Measurements from ENCODE around the gene HNRNPU.

HNRNPU gene

DNA sequence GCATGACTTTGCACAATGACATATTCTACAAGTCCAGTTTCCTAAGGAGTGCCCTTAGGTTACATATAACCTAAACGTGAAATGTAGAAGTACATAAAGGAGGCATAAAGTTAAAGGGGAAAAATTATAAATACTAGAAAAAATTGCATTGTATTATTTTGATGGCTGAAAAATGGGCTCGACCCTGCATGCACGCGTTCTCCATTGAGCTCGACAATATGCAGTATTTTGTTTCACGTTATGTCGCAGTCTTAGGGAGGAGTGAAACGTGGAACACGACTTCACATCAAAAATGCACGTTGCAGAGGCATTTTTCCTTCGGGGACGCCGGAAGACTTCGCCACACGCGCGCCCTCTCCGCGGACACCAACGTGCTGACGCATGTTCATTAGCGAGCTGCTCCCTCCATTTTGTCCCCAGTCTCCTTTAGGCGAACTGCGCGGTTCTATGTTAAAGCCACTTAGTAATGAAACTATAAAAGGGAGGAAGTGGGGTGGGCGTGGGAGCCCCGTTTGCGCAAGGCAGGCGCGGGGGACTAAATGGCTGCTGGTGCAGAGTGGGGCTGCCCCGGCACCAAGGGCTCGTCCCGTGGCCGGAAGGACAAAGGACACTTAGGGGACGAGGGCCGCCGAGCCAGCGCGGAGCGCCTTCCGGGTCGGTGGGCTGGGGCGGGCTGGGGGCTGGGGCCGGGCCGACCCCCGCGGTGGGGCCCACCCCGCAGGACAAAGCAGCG is 29.6 kb downstream of the HNRNPU start (continued):
- TF ChIP-seq WT1 (tag by site-specific recombination; IDR thresholded peaks at IDR 0.05) (peak; percentile 51; the same call in 1 of the 2 replicates), ZNF664 (tag by site-specific recombination; IDR thresholded peaks at IDR 0.05) (peak; percentile 5; the same call in 1 of the 2 replicates), SCRT2 (tag by site-specific recombination; IDR thresholded peaks at IDR 0.05) (peak; percentile 63), ZNF19 (tag by site-specific recombination; IDR thresholded peaks at IDR 0.05; ENCODE audit: low read depth) (no peak), ZSCAN5A (tag by site-specific recombination; IDR thresholded peaks at IDR 0.05) (no peak; the same call in none of the 2 replicates), MEIS1 (CRISPR knock-in tag; IDR thresholded peaks at IDR 0.05; ENCODE audit: borderline replicate concordance) (no peak), ZNF248 (tag by site-specific recombination; IDR thresholded peaks at IDR 0.05) (no peak), HOXA7 (CRISPR knock-in tag; IDR thresholded peaks at IDR 0.05; ENCODE audit: borderline replicate concordance) (no peak), REPIN1 (tag by site-specific recombination; IDR thresholded peaks at IDR 0.05; ENCODE audit: low read depth) (no peak), ZNF843 (tag by site-specific recombination; IDR thresholded peaks at IDR 0.05) (peak; percentile 14), KLF8 (tag by site-specific recombination; IDR thresholded peaks at IDR 0.05) (no peak; the same call in none of the 2 replicates), ZBTB10 (tag by site-specific recombination; IDR thresholded peaks at IDR 0.05) (peak; percentile 91), ZBTB8A (tag by site-specific recombination; IDR thresholded peaks at IDR 0.05) (peak; percentile 83), ZNF2 (tag by site-specific recombination; IDR thresholded peaks at IDR 0.05) (peak; percentile 95), ZNF791 (tag by site-specific recombination; IDR thresholded peaks at IDR 0.05) (no peak; the same call in 1 of the 2 replicates), ZFP3 (tag by site-specific recombination; IDR thresholded peaks at IDR 0.05; ENCODE audit: low read depth) (peak; percentile 53), ZNF146 (tag by site-specific recombination; IDR thresholded peaks at IDR 0.05) (no peak), ZNF184 (tag by site-specific recombination; IDR thresholded peaks at IDR 0.05) (peak; percentile 29; the same call in 1 of the 2 replicates), ZBTB20 (tag by site-specific recombination; IDR thresholded peaks at IDR 0.05) (peak; percentile 79; the same call in 1 of the 2 replicates), ZNF658 (tag by site-specific recombination; IDR thresholded peaks at IDR 0.05) (no peak), ZNF76 (tag by site-specific recombination; IDR thresholded peaks at IDR 0.05; ENCODE audit: borderline replicate concordance, low read depth) (no peak; the same call in 1 of the 2 replicates), ZNF140 (tag by site-specific recombination; IDR thresholded peaks at IDR 0.05) (no peak)
- TF ChIP-seq, protein P1, sequence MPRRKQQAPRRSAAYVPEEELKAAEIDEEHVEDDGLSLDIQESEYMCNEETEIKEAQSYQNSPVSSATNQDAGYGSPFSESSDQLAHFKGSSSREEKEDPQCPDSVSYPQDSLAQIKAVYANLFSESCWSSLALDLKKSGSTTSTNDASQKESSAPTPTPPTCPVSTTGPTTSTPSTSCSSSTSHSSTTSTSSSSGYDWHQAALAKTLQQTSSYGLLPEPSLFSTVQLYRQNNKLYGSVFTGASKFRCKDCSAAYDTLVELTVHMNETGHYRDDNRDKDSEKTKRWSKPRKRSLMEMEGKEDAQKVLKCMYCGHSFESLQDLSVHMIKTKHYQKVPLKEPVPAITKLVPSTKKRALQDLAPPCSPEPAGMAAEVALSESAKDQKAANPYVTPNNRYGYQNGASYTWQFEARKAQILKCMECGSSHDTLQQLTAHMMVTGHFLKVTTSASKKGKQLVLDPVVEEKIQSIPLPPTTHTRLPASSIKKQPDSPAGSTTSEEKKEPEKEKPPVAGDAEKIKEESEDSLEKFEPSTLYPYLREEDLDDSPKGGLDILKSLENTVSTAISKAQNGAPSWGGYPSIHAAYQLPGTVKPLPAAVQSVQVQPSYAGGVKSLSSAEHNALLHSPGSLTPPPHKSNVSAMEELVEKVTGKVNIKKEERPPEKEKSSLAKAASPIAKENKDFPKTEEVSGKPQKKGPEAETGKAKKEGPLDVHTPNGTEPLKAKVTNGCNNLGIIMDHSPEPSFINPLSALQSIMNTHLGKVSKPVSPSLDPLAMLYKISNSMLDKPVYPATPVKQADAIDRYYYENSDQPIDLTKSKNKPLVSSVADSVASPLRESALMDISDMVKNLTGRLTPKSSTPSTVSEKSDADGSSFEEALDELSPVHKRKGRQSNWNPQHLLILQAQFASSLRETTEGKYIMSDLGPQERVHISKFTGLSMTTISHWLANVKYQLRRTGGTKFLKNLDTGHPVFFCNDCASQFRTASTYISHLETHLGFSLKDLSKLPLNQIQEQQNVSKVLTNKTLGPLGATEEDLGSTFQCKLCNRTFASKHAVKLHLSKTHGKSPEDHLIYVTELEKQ (tag by site-specific recombination; IDR thresholded peaks at IDR 0.05; ENCODE audit: borderline replicate concordance), result no peak
- TF ChIP-seq, protein P2, sequence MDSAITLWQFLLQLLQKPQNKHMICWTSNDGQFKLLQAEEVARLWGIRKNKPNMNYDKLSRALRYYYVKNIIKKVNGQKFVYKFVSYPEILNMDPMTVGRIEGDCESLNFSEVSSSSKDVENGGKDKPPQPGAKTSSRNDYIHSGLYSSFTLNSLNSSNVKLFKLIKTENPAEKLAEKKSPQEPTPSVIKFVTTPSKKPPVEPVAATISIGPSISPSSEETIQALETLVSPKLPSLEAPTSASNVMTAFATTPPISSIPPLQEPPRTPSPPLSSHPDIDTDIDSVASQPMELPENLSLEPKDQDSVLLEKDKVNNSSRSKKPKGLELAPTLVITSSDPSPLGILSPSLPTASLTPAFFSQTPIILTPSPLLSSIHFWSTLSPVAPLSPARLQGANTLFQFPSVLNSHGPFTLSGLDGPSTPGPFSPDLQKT (IDR thresholded peaks at IDR 0.05; ENCODE audit: borderline replicate concordance, low read depth, low read length), result no peak; the same call in 1 of the 2 replicates
- TF ChIP-seq, protein P3, sequence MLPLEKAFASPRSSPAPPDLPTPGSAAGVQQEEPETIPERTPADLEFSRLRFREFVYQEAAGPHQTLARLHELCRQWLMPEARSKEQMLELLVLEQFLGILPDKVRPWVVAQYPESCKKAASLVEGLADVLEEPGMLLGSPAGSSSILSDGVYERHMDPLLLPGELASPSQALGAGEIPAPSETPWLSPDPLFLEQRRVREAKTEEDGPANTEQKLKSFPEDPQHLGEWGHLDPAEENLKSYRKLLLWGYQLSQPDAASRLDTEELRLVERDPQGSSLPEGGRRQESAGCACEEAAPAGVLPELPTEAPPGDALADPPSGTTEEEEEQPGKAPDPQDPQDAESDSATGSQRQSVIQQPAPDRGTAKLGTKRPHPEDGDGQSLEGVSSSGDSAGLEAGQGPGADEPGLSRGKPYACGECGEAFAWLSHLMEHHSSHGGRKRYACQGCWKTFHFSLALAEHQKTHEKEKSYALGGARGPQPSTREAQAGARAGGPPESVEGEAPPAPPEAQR (tag by site-specific recombination; IDR thresholded peaks at IDR 0.05), result no peak
- TF ChIP-seq, protein P4, sequence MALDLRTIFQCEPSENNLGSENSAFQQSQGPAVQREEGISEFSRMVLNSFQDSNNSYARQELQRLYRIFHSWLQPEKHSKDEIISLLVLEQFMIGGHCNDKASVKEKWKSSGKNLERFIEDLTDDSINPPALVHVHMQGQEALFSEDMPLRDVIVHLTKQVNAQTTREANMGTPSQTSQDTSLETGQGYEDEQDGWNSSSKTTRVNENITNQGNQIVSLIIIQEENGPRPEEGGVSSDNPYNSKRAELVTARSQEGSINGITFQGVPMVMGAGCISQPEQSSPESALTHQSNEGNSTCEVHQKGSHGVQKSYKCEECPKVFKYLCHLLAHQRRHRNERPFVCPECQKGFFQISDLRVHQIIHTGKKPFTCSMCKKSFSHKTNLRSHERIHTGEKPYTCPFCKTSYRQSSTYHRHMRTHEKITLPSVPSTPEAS (tag by site-specific recombination; IDR thresholded peaks at IDR 0.05), result no peak; the same call in 1 of the 2 replicates
- TF ChIP-seq, protein P5, sequence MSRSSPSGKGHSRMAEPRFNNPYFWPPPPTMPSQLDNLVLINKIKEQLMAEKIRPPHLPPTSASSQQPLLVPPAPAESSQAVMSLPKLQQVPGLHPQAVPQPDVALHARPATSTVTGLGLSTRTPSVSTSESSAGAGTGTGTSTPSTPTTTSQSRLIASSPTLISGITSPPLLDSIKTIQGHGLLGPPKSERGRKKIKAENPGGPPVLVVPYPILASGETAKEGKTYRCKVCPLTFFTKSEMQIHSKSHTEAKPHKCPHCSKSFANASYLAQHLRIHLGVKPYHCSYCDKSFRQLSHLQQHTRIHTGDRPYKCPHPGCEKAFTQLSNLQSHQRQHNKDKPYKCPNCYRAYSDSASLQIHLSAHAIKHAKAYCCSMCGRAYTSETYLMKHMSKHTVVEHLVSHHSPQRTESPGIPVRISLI (tag by site-specific recombination; IDR thresholded peaks at IDR 0.05), result no peak
